GM19395 (cell line): Measurements from ENCODE around the gene NXPE3.

ENCODE experiments used
- ATAC-seq: cut with Tn5 transposase; IDR thresholded peaks from one replicate; pipeline ENCODE4 v1.9.1; 2021; ENCODE audit warnings: mild to moderate bottlenecking, moderate library complexity; ENCODE audit not compliant: unreplicated experiment

NXPE3 gene

GRCh38 chr3:101873619-101874018 lies 94.6 kb downstream of the NXPE3 start:
- no peak for ATAC-seq

DNA sequence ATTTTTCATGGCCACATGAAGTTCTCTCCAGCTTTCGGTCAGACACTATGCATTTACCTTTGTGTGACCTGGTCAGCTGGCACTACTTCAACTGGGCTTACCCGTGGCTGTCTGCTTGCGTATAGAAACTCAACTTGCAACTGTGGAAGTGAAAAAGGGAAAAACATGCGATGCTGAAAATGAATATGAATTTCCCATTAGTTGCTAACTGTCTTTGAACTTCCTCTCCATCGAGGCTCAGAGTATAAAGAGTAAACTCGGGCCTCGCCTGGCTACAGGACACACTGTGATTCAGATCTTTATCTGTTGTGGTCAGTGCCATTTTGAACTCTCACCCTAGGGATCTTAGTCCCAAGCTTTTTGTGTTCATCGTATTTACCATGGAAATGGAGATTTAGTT lies 97.1 kb downstream of the NXPE3 start:
- ATAC-seq: no peak
